Mammary epithelial cell (primary cell): ENCODE results near the gene EFHD1.

Experiments
- CTCF ChIP-seq, 2 donors: IDR thresholded peaks in 1 of 2; conservative IDR thresholded peaks in 1 of 2; 2 replicates each; pipeline ENCODE4 v1.5.1; 2011 to 2012; ENCODE audit warnings: inconsistent platforms in 2 of 2, low read length in 2 of 2, mild to moderate bottlenecking in 2 of 2, control low read depth in 1 of 2, low read depth in 1 of 2; ENCODE audit not compliant: insufficient read depth in 1 of 2; ENCODE audit errors: extremely low read depth in 1 of 2
- EZH2 ChIP-seq: IDR thresholded peaks from 2 replicates; pipeline ENCODE4 v1.6.1; 2012; ENCODE audit warnings: low read length, inconsistent platforms, borderline replicate concordance

GRCh38 chr2:232635820-232636219 lies 2.4 kb downstream of the EFHD1 start:
- TF ChIP-seq CTCF (conservative IDR thresholded peaks at IDR 0.05 in 1 of 2, IDR thresholded peaks at IDR 0.05 in 1 of 2; ENCODE audit: extremely low read depth in 1 of 2, insufficient read depth in 1 of 2, low read depth in 1 of 2, low read length in 2 of 2) (no peak), EZH2 (no peak)
